HT1080 (cell line): ENCODE results near the gene NTRK1. TPM values are rescaled to one million over a fixed set of nuclear protein-coding genes. Genes with fewer than 3 reads are reported as not detected.
A peak's percentile ranks its signal among the peaks of the same experiment; 100 is the strongest.

Source experiments
- DNase-seq: peaks from one replicate; pipeline ENCODE4 v3.0.0-alpha.2; 2015; ENCODE audit warnings: low read depth
- polyA plus RNA-seq, 2 experiments: library from polyadenylated mRNA; depleted of rRNA; stranded (reverse); fragments of >200 nt; gene quantifications; 2 replicates each; pipeline ENCODE4 v1.2.3, GENCODE V29; 2015
- total RNA-seq: library from RNA; depleted of rRNA; stranded (reverse); fragments of >200 nt; shearing (Covaris generic); gene quantifications from 2 replicates; pipeline ENCODE4 v1.2.3, GENCODE V29; 2014; rRNA removed

Gene NTRK1
- total RNA-seq = 0.60 and 1.3 TPM in 2 replicates
- 0.12 and 0.48 TPM in 2 replicates for polyA plus RNA-seq (2015; cell fraction: cytosol; rRNA removed)
- 0.47 and 0.85 TPM in 2 replicates for polyA plus RNA-seq (2015; cell fraction: nucleus; rRNA removed)

- DNase-seq = peak; percentile 30
Measured at GRCh38 chr1:156860628-156861423, at the start of gene NTRK1. NTRK1 (plus strand) TSS chr1:156860865; CDS start chr1:156860935, 70 bp downstream.

GRCh38 chr1:156811168-156811567, 49.5 kb upstream of the NTRK1 start:
- no peak for DNase-seq

GRCh38 chr1:156812293-156812990, 48.2 kb upstream of the NTRK1 start:
- DNase-seq = no peak

- no peak for DNase-seq
Measured at GRCh38 chr1:156813298-156813697, 47.4 kb upstream of the NTRK1 start.

- no peak for DNase-seq
Measured at GRCh38 chr1:156813750-156814570, 46.7 kb upstream of the NTRK1 start.

- peak; percentile 62 for DNase-seq
Measured at GRCh38 chr1:156814571-156815260, 45.9 kb upstream of the NTRK1 start.

- peak; percentile 81 for DNase-seq
Measured at GRCh38 chr1:156815307-156815826, 45.3 kb upstream of the NTRK1 start.

GRCh38 chr1:156815961-156816422, 44.7 kb upstream of the NTRK1 start:
- no peak for DNase-seq

- DNase-seq = peak; percentile 84
Measured at GRCh38 chr1:156816561-156817328, 43.9 kb upstream of the NTRK1 start, which contains the start of gene SH2D2A. SH2D2A (minus strand) TSS chr1:156816848; CDS start chr1:156816708, 140 bp downstream.

- no peak for DNase-seq
Measured at GRCh38 chr1:156821801-156822200, 38.9 kb upstream of the NTRK1 start.

- no peak for DNase-seq
Measured at GRCh38 chr1:156822680-156823079, 38.0 kb upstream of the NTRK1 start.

GRCh38 chr1:156823210-156823790, 37.4 kb upstream of the NTRK1 start:
- DNase-seq = peak; percentile 38

GRCh38 chr1:156826630-156827029, 34.0 kb upstream of the NTRK1 start:
- no peak for DNase-seq

- DNase-seq = no peak
Measured at GRCh38 chr1:156828400-156829124, 32.1 kb upstream of the NTRK1 start.

GRCh38 chr1:156832434-156832833, 28.2 kb upstream of the NTRK1 start:
- DNase-seq = no peak

- DNase-seq = no peak
Measured at GRCh38 chr1:156833603-156834002, 27.1 kb upstream of the NTRK1 start.

- no peak for DNase-seq
Measured at GRCh38 chr1:156834322-156834721, 26.3 kb upstream of the NTRK1 start.

- DNase-seq = no peak
Measured at GRCh38 chr1:156836041-156836654, 24.5 kb upstream of the NTRK1 start.
